Lower leg skin (tissue), 4 donors: ENCODE data around the gene STPG3. TPM values are rescaled to one million over a fixed set of nuclear protein-coding genes. Genes with fewer than 3 reads are reported as not detected.

Source experiments
- DNase-seq, 2 donors: peaks; one replicate each; pipeline ENCODE4 v3.0.0-alpha.2; 2019; ENCODE audit warnings: low spot score in 2 of 2
- H3K4me3 ChIP-seq: fragments of 200-600 bp; sonication (generic); 2 replicates; pipeline ENCODE4 v1.5.1; 2017; ENCODE audit warnings: mild to moderate bottlenecking, low read depth; ENCODE audit not compliant: poor library complexity, severe bottlenecking
- CTCF ChIP-seq, 3 donors: fragments of 450-650 bp; IDR thresholded peaks; one replicate each; pipeline ENCODE4 v1.5.1; 2016; ENCODE audit warnings: antibody characterized with exemption in 3 of 3, mild to moderate bottlenecking in 3 of 3, moderate library complexity in 2 of 3
- POLR2A ChIP-seq, 2 donors: fragments of 450-650 bp; IDR thresholded peaks; one replicate each; pipeline ENCODE4 v1.6.1; 2016 to 2017; ENCODE audit warnings: antibody characterized with exemption in 2 of 2, mild to moderate bottlenecking in 1 of 2, moderate library complexity in 1 of 2
- WGBS, 2 donors: methylation state at CpG; one replicate each; pipeline ENCODE4 v1.1.5; 2018; 5-methylcytosine and 5-hydroxymethylcytosine counted together
- intact Hi-C: fragments of 100-400 bp; cut with DNase I; formaldehyde crosslinking; loops from one replicate; pipeline ENCODE4 v1.15.0; 2023; ENCODE audit warnings: low total_unique reads
- total RNA-seq, 4 donors: library from RNA; depleted of rRNA; stranded (reverse); fragments of >200 nt; gene quantifications; one replicate each; pipeline ENCODE4 v1.1.0, GENCODE V29; 2016

STPG3 gene
- total RNA-seq, 4 donors from 2014 or later = not detected

DNA sequence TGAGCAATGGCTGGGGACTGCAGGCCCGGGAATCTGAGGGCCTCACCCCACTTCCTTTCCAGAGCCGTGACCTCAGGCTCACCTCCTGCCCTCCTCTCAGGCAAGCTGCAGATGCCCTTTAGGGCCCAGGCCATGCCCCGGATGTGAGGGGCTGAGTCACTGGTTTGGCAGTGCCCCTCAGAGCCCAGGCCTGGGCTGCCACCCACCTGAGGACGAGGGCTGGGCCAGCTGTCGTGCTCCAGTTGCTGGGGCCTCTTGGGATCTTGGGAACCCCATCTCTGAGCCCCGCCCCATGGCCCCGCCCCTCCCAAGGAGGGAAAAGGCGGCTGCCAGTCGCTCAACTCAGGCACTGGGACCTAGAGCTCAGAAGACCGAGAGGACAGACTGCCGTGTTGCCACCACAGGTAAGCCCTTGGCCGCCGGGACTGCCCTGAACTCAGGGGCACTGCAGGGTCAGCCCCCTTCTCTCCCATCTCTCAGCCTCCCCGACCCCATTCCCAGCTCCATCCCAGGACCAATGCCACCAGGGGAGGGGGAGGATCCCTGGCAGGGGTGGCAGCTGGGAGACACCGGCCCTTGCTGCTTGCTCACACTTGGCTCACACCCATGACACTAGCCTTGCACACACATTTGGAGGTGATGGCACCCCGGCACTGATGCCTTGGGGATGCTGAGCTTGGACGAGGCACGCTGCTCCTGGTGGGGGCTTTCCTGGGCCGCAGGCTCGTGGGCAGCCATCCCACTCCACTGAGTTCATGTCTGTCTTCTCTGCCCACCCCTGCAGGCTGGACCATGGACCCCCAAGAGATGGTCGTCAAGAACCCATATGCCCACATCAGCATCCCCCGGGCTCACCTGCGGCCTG lies 26.0 kb upstream of the STPG3 start, which contains the start of gene CYSRT1:
Gene CYSRT1 (plus strand): TSS at position 345 of the 865 bp plus-strand sequence. CDS start 448 bp downstream, at position 793.
- intact Hi-C loops = loop anchor here (5.0 kb wide), 1 partner anchor 108 kb away; no protein-coding TSS in a partner anchor
- no peak within 1 kb of the TSS for H3K4me3 ChIP-seq
- no peak for DNase-seq
- 45 to 53% methylated on average over 4 to 16 of the region's 23 CpGs for WGBS, 2 donors
- TF ChIP-seq CTCF (IDR thresholded peaks at IDR 0.05) = no peak
- no peak for TF ChIP-seq POLR2A (IDR thresholded peaks at IDR 0.05)

GRCh38 chr9:137225699-137226331 lies 25.3 kb upstream of the STPG3 start:
- no peak for DNase-seq
- WGBS, 2 donors = 65 to 69% methylated on average over 4 to 14 of the region's 21 CpGs
- intact Hi-C loops = loop anchor here (5.0 kb wide), 1 partner anchor 109 kb away; no protein-coding TSS in a partner anchor
- TF ChIP-seq POLR2A (IDR thresholded peaks at IDR 0.05) = no peak
- no peak for TF ChIP-seq CTCF (IDR thresholded peaks at IDR 0.05)
- H3K4me3 ChIP-seq = no peak overlapping the region

DNA sequence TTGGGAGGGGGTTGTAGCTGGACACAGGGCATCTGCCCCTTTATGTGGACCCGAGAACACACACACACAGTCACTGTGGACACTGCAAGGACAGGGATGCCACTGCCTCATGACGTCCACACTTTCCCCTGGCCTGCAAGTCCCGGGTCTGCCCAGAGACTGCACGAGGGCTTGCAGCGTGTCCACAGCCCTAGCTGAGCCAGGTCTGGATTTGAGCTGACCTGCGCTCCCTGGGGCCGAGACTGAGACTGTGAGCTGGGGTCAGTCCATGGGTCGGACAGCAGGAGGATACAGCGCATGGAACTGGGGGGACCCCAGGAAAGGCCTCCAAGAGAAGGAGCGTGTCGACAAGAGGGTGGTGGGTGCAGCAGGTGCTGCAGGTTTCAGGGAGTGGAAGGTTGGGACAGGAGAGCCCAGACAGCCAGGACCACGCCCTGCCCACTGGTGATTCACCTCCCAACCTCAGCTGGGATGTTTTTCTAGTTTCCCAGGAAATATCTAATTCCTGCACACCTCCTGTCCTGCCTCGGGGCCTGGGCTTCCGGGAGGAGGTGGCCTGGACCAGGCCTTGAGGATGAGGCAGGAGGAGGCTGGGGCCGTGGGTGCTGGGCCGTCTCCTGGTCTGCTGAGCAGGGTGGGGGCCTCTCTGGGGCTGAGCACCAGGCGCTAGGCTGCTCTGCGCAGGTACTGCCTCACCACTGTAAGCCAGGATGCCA lies 24.6 kb upstream of the STPG3 start:
- no peak for TF ChIP-seq POLR2A (IDR thresholded peaks at IDR 0.05)
- TF ChIP-seq CTCF (IDR thresholded peaks at IDR 0.05) = no peak
- intact Hi-C loops = loop anchor here (5.0 kb wide), 1 partner anchor 109 kb away; no protein-coding TSS in a partner anchor
- no peak for DNase-seq
- WGBS, 2 donors = 45 to 49% methylated on average over 13 to 17 of the region's 18 CpGs
- no peak overlapping the region for H3K4me3 ChIP-seq

GRCh38 chr9:137227054-137227852 lies 23.8 kb upstream of the STPG3 start, which contains the start of gene RNF224:
Gene RNF224, plus strand, starts transcription at chr9:137227502. Its CDS starts 834 bp downstream, at chr9:137228336.
- DNase-seq = peak; percentile 62 to 94
- 22 to 24% methylated on average over 17 to 25 of the region's 25 CpGs for WGBS, 2 donors
- intact Hi-C loops = loop anchor here (5.0 kb wide), 1 partner anchor 110 kb away; no protein-coding TSS in a partner anchor
- TF ChIP-seq POLR2A (IDR thresholded peaks at IDR 0.05) (no peak), CTCF (IDR thresholded peaks at IDR 0.05) (peak in 1 of 3 donors; percentile 91)
- no peak within 1 kb of the TSS for H3K4me3 ChIP-seq
